ENCODE data around the gene CPOX. TPM values are rescaled to one million over a fixed set of nuclear protein-coding genes. Genes with fewer than 3 reads are reported as not detected.

Gene CPOX
- total RNA-seq, 1 experiment from 2014 or later: 24.7 TPM

GRCh38 chr3:98534734-98535133 lies 58.7 kb downstream of the CPOX start:
- Histone ChIP-seq H2BK12ac (ENCODE audit: insufficient read length, low read depth, low read length) (no peak overlapping the region), H2AFZ (ENCODE audit: low read length) (no peak overlapping the region), H3K14ac (ENCODE audit: insufficient read depth, low read length) (no peak overlapping the region), H2BK15ac (ENCODE audit: low read depth, low read length) (no peak overlapping the region), H4K20me1 (ENCODE audit: control insufficient read depth, insufficient read depth, insufficient read length) (no peaks in the 10 kb centered on the region), H2BK120ac (ENCODE audit: low read depth, low read length, poor library complexity, severe bottlenecking) (no peak overlapping the region), H3K4ac (ENCODE audit: low read depth, low read length) (no peak overlapping the region), H3K23me2 (ENCODE audit: insufficient read length, low read depth, low read length, poor library complexity, severe bottlenecking) (no peaks in the 10 kb centered on the region), H3K27me3 (ENCODE audit: insufficient read depth, low read length) (no peaks in the 10 kb centered on the region), H3K79me2 (ENCODE audit: insufficient read depth, low read length) (no peaks in the 10 kb centered on the region), H2AK5ac (ENCODE audit: insufficient read length, low read length) (no peak overlapping the region), H3K27ac (ENCODE audit: insufficient read length, low read depth, low read length) (no peak overlapping the region), H3K9ac (ENCODE audit: extremely low read depth, insufficient read length, low read length) (no peak overlapping the region), H3K9me3 (ENCODE audit: control insufficient read depth, low read depth, low read length) (no peaks in the 10 kb centered on the region), H4K5ac (ENCODE audit: insufficient read length, low read depth, low read length) (no peak overlapping the region), H2BK20ac (ENCODE audit: low read depth, low read length, poor library complexity, severe bottlenecking) (no peak overlapping the region), H2BK5ac (ENCODE audit: insufficient read length, low read length) (no peak overlapping the region), H3K18ac (ENCODE audit: insufficient read length, low read depth, low read length) (no peak overlapping the region), H3K79me1 (ENCODE audit: insufficient read depth, low read depth, low read length, poor library complexity, severe bottlenecking) (no peaks in the 10 kb centered on the region), H3K4me2 (ENCODE audit: insufficient read depth, insufficient read length, low read length) (no peak overlapping the region), H4K8ac (replicated peaks; ENCODE audit: insufficient read length, low read depth, low read length) (no peak overlapping the region), H3K23ac (ENCODE audit: insufficient read length, low read depth, low read length) (no peak overlapping the region), H3K56ac (ENCODE audit: insufficient read length, low read depth, low read length) (no peak overlapping the region), H3K4me1 (ENCODE audit: insufficient read depth, low read length) (no peaks in the 10 kb centered on the region), H3T11ph (ENCODE audit: low read length) (no peak overlapping the region), H4K91ac (ENCODE audit: insufficient read length, low read depth, low read length) (no peak overlapping the region)
- peaks cover 0 to 2% of the 10 kb centered on the region in 2 experiments; a peak in 1 of 4 replicates for H3K4me1 Mint-ChIP-seq
- TF ChIP-seq CTCF (conservative IDR thresholded peaks at IDR 0.05): no peak
- no peaks in the 10 kb centered on the region for H3K9me3 Mint-ChIP-seq
- no peak overlapping the region for H3K27ac Mint-ChIP-seq
- no peaks in the 10 kb centered on the region for H3K36me3 Mint-ChIP-seq (ENCODE audit: insufficient read depth in 1 of 3, low read depth in 3 of 3)
- no peak overlapping the region for H3K4me3 Mint-ChIP-seq
- no CpG with 5 or more reads among the region's 1 CpG for WGBS (ENCODE audit: extremely low coverage, insufficient read length, low lambda C conversion rate)
- H3K27me3 Mint-ChIP-seq (ENCODE audit: low read depth): no peaks in the 10 kb centered on the region
- DNase-seq: no peak

Measured in H9 (cell line).